HG03139 (cell line): ENCODE data around the gene CARTPT.
A peak's percentile ranks its signal among the peaks of the same experiment; 100 is the strongest.

ENCODE experiments used
- ATAC-seq: cut with Tn5 transposase; IDR thresholded peaks from one replicate; pipeline ENCODE4 v1.9.1; 2021; ENCODE audit not compliant: unreplicated experiment

The CARTPT gene

GRCh38 chr5:71737931-71738539, 19.0 kb downstream of the CARTPT start:
- no peak for ATAC-seq

GRCh38 chr5:71738662-71739361, 19.7 kb downstream of the CARTPT start:
- no peak for ATAC-seq

GRCh38 chr5:71740015-71740753, 21.1 kb downstream of the CARTPT start:
- peak; percentile 73 for ATAC-seq

DNA sequence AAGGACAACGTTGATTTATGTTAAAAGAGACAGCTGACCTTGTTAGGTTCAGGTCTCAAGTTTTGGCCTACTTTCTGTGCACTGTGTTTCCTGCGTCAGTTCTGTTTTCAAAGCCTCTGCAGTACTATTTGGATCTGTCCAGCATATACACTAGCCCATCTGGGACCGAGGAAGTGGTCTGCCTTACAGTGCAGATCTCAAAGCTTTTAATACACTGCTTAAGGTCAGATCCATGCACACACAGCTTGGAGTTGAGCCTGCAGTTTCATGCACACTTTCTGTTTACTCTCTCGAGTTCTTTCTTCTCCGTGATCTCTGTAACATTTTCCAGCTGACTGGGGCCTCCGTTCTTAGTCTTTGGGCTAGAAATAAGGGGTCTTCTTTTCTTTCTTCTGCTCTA, 24.1 kb downstream of the CARTPT start:
- ATAC-seq: no peak

DNA sequence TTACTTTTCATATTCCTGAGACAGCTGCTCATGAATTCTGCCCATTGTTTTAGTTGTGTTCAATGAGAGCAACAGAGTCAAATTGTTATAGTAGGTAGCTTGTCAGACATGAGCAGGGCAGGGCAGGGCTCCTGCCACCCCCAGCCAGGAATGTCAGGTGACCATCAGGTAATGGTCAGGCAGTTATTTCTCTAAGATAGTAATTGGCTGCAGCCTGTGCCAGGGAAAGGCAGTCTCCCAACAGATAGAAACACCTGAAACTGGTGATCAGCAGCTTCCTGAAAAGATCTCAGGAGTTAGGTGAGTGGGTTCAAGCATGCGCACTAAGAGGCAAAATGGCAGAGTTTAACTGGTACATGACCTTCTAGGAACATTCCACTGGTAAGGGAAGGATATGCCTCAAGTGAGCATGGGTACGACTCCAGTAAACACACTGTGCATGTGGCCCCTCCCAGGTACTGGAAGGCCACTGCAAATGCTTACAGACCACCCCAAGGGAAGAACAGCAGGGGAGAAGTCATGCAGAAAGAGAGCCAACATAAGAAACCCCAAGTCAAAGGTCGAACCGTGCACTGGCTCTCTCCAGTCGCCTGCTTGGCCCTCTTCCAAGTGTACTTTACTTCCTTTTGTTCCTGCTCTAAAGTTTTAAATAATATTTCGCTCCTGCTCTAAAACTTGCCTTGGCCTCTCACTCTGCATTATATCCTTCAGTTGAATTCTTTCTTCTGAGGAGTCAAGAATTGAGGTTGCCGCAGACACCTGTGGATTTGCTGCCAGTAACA, 25.1 kb downstream of the CARTPT start:
- no peak for ATAC-seq

GRCh38 chr5:71747182-71747581, 28.1 kb downstream of the CARTPT start:
- no peak for ATAC-seq

DNA sequence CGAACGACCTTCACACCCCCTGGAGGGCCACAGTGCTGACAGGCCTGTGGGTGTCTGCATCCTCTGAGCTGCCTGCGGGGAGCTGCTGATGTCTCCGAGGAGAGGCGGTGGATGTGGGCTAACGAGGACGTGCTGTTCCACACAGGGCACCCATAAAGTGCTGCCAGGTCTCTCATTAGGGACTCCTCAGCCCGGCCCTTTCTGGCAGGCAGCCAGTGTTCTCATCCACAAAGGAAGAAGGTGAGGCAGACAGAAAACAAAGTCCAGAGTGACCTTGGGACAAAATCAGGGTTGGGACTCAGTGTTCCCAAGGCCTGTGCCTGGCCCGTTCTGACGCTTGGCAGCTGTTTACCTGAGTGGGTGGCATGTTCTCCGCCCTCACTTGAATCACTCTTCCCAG, 29.3 kb downstream of the CARTPT start:
- ATAC-seq: no peak

GRCh38 chr5:71751422-71751821, 32.3 kb downstream of the CARTPT start:
- ATAC-seq: no peak

GRCh38 chr5:71752441-71753190, 33.5 kb downstream of the CARTPT start:
- ATAC-seq: no peak

DNA sequence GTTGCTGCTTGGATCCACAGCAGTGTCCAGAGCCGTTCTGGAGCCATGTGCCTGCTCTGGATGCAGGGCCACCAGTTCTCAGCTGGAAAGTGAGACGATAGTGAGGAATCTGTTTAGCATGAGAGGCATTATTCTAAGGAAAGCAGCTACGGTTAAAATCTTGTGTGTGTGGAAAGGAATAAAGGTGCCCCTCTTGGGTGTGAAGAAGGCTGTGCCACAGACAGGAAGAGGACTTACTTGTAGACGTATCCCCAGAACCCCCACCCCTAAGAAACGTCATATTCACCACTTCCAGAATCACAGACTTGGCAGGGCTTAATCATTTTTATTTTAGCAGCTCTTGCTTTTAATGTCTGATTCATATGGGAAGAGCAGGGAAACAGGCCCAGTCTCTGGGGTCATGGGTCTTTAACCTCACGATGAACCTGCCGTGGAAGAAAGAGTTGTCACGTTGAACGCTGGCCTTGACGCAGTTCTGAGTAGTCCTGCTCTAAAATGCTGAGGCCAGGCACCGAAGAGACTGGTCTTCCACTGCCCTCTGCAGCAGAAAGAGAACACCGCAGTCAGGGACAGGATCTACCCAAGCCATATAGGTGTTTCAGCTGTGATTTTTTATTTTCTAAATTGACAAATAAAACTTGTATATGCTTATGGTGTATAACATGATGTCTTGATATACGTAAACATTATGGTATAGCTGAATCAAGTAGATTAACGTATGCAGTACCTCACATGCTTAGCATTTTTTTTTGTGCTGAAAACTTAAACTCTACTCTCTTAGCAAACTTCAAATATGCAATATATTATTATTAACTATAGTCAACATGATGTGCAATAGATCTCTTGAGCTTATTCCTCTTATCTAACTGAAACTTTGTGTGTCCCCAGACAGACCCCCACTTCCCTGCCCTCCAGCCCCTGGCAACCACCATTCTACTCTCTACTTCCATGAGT, 38.8 kb downstream of the CARTPT start:
- ATAC-seq: peak; percentile 91

DNA sequence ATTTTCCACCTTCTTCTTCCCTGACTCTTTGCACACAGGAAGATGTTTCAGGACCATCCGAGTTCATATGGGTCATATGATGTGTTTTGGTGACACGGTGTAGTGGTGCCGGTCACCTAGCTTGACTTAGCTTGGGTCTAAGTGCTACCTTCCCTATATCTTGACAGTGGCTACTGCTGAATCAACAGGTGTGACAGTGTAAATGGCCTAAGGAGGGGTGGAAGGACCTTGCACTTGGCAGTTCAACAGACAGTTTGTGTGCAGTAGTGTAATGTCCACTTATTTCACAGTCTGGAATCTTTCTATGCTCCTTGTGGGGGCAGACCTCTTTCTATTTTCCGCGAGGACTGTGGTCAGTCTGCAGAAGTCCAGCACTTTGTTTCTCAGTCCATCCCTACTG, 43.8 kb downstream of the CARTPT start:
- ATAC-seq: no peak

GRCh38 chr5:71767661-71768060, 48.6 kb downstream of the CARTPT start:
- no peak for ATAC-seq

GRCh38 chr5:71769287-71769686, 50.2 kb downstream of the CARTPT start:
- no peak for ATAC-seq

DNA sequence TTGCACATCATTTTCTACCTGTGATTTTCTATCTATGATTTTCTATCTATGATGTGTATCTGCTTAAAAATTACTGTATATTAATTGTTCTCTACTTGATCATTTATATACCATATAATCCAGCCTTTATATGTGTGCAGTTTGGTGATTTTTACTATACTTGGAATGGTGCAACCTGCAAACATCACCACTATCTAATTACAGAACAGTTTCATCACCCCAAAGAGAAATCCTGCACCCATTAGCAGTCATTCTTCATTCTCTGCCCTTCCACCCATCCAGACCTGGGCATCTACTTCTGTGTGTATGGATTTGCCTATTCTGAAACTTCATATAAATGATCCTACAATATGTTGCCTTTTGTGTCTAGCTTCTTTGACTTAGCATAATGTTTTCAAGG, 51.3 kb downstream of the CARTPT start:
- no peak for ATAC-seq
